SK-N-MC (cell line): ENCODE results near the gene FOXR1.

Source experiments
- DNase-seq: peaks from one replicate; pipeline ENCODE4 v3.0.0-alpha.2; 2011; ENCODE audit warnings: low read depth, low spot score
- H3K27ac ChIP-seq: fragments of 200-600 bp; sonication (generic); 2 replicates; pipeline ENCODE4 v1.5.1; 2016; ENCODE audit warnings: mixed run types
- H3K36me3 ChIP-seq: fragments of 200-600 bp; sonication (generic); 2 replicates; pipeline ENCODE4 v1.6.1; 2017; ENCODE audit warnings: antibody characterized with exemption, low read length, mixed read lengths; ENCODE audit not compliant: insufficient read depth
- H3K4me3 ChIP-seq: fragments of 200-600 bp; sonication (generic); 2 replicates; pipeline ENCODE4 v1.5.1; 2016
- H3K9ac ChIP-seq: fragments of 200-600 bp; sonication (generic); 2 replicates; pipeline ENCODE4 v1.8.0; 2017; ENCODE audit warnings: mixed run types, mixed read lengths; ENCODE audit not compliant: insufficient read length
- H3K9me3 ChIP-seq: fragments of 200-600 bp; sonication (generic); 2 replicates; pipeline ENCODE4 v1.6.1; 2017; ENCODE audit warnings: low read depth, mild to moderate bottlenecking, antibody characterized with exemption, low read length, moderate library complexity, mixed read lengths
- EZH2 ChIP-seq: fragments of 200-600 bp; sonication (generic); IDR thresholded peaks from one replicate; pipeline ENCODE4 v1.6.1; 2017; ENCODE audit warnings: antibody characterized with exemption
- FOXP2 ChIP-seq: optimal IDR thresholded peaks from 2 replicates; pipeline ENCODE3; 2011; ENCODE audit warnings: mild to moderate bottlenecking, moderate library complexity; ENCODE audit not compliant: insufficient read depth; ENCODE audit errors: extremely low read length, control extremely low read depth
- POLR2AphosphoS5 ChIP-seq: IDR thresholded peaks from 2 replicates; pipeline ENCODE4 v1.6.1; 2012; ENCODE audit warnings: mild to moderate bottlenecking, low read depth, low read length, borderline replicate concordance

FOXR1 gene

GRCh38 chr11:119018074-119018938 lies 46.7 kb downstream of the FOXR1 start, which contains the start of the genes RPS25 and TRAPPC4:
Gene RPS25, minus strand, starts transcription at chr11:119018343. Its CDS starts 59 bp downstream, at chr11:119018284.
Gene TRAPPC4, plus strand, starts transcription at chr11:119018766. Its CDS starts 30 bp downstream, at chr11:119018796.
- peak within 1 kb of the TSS; percentile 100 for H3K4me3 ChIP-seq
- TF ChIP-seq POLR2AphosphoS5 (peak; percentile 86), EZH2 (no peak), FOXP2 (peak; percentile 85)
- peak within 1 kb of the TSS; percentile 100 for H3K9ac ChIP-seq
- DNase-seq: peak; percentile 86
- H3K9me3 ChIP-seq: no peaks in the 10 kb centered on the region
- H3K27ac ChIP-seq: peak within 1 kb of the TSS; percentile 93
- peaks cover 66% of the 10 kb centered on the region for H3K36me3 ChIP-seq

DNA sequence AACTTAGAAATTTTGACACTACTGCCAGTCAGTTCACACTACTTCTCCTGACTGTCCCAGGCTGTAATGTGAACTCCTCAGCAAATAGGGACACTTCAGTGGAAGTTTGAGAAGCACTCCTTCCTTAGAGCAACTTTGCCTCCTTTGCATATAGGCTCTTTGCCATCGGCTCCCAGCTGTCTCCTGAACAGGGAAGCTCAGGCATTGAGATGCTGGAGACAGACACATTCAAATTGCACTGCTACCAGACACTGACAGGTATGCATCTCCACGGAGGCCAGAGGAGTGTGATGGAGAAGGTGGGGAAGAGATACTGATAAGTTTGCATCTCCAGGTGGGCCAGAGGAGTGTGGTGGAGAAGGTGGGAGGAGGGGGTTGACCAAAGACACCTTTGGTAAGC lies 48.4 kb downstream of the FOXR1 start:
- Histone ChIP-seq H3K27ac (no peak overlapping the region), H3K36me3 (peaks cover 67% of the 10 kb centered on the region), H3K4me3 (peak overlapping the region; percentile 100), H3K9me3 (no peaks in the 10 kb centered on the region), H3K9ac (peak overlapping the region; percentile 100)
- no peak for DNase-seq
- TF ChIP-seq POLR2AphosphoS5: no peak
- TF ChIP-seq FOXP2: no peak
- TF ChIP-seq EZH2: no peak

DNA sequence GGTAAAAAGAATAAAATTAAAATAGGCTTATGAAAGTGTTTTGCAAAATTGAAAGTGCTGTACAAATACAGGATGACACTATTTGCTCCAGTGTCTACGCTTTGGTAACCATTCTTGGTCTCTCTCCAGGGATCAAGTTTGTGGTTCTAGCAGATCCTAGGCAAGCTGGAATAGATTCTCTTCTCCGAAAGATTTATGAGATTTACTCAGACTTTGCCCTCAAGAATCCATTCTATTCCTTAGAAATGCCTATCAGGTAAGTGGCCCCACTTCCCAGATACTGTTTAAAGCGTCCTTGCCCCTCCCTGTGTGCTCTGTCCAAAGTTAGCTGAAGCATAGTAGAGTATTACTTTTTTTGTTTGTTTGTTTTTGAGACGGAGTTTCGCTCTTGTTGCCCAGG lies 50.1 kb downstream of the FOXR1 start:
- DNase-seq: no peak
- Histone ChIP-seq H3K4me3 (no peak overlapping the region), H3K9ac (no peak overlapping the region), H3K9me3 (no peaks in the 10 kb centered on the region), H3K36me3 (peaks cover 60% of the 10 kb centered on the region), H3K27ac (no peak overlapping the region)
- TF ChIP-seq FOXP2: no peak
- TF ChIP-seq EZH2: no peak
- TF ChIP-seq POLR2AphosphoS5: no peak

- no peaks in the 10 kb centered on the region for H3K9me3 ChIP-seq
- peaks cover 48% of the 10 kb centered on the region for H3K36me3 ChIP-seq
- no peak for TF ChIP-seq POLR2AphosphoS5
- TF ChIP-seq EZH2: no peak
- no peak for TF ChIP-seq FOXP2
- peak overlapping the region; percentile 53 for H3K27ac ChIP-seq
- no peak overlapping the region for H3K9ac ChIP-seq
- no peak for DNase-seq
- H3K4me3 ChIP-seq: no peak overlapping the region
Measured at GRCh38 chr11:119023741-119024140, 52.2 kb downstream of the FOXR1 start.

GRCh38 chr11:119024430-119025098 lies 53.0 kb downstream of the FOXR1 start:
- no peak overlapping the region for H3K4me3 ChIP-seq
- no peak for DNase-seq
- no peak overlapping the region for H3K9ac ChIP-seq
- H3K27ac ChIP-seq: peak overlapping the region; percentile 53
- H3K9me3 ChIP-seq: no peaks in the 10 kb centered on the region
- TF ChIP-seq POLR2AphosphoS5 (no peak), EZH2 (no peak)
- H3K36me3 ChIP-seq: peaks cover 50% of the 10 kb centered on the region

DNA sequence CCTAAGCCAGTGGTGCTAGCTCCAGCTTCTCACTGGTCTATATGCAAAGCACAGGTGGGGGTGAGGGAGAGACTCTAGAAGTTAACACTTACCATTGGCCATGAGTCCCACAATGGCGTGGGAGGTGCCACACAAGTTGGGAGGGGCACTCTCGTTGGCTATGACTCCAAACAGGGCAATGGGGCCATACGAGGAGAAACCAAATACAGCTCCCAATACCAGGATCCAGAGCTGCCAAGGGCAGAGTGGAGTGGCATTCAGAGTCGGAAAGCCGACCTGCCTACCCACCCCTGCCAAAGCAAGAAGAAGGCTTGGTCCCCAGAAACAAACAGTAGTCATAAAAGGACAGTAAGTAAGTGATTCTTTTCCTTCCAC lies 53.5 kb downstream of the FOXR1 start:
- Histone ChIP-seq H3K36me3 (peaks cover 50% of the 10 kb centered on the region), H3K27ac (no peak overlapping the region), H3K9me3 (no peaks in the 10 kb centered on the region), H3K4me3 (no peak overlapping the region), H3K9ac (no peak overlapping the region)
- TF ChIP-seq POLR2AphosphoS5: no peak
- TF ChIP-seq FOXP2: no peak
- no peak for TF ChIP-seq EZH2
- DNase-seq: no peak

- Histone ChIP-seq H3K9me3 (no peaks in the 10 kb centered on the region), H3K27ac (no peak overlapping the region; the same call in 1 of the 2 replicates), H3K36me3 (peaks cover 50% of the 10 kb centered on the region), H3K9ac (no peak overlapping the region), H3K4me3 (no peak overlapping the region)
- no peak for DNase-seq
- TF ChIP-seq POLR2AphosphoS5: no peak
- no peak for TF ChIP-seq FOXP2
- no peak for TF ChIP-seq EZH2
Measured at GRCh38 chr11:119025541-119025940, 54.0 kb downstream of the FOXR1 start.

GRCh38 chr11:119025978-119026766 lies 54.6 kb downstream of the FOXR1 start:
- Histone ChIP-seq H3K9ac (no peak overlapping the region), H3K4me3 (no peak overlapping the region), H3K9me3 (no peaks in the 10 kb centered on the region), H3K36me3 (peaks cover 47% of the 10 kb centered on the region), H3K27ac (no peak overlapping the region; the same call in 1 of the 2 replicates)
- no peak for TF ChIP-seq POLR2AphosphoS5
- no peak for DNase-seq
